ENCODE measurements around the gene RUNX1. TPM values are rescaled to one million over a fixed set of nuclear protein-coding genes. Genes with fewer than 3 reads are reported as not detected.
A peak's percentile ranks its signal among the peaks of the same experiment; 100 is the strongest.

Gene RUNX1
- total RNA-seq, 1 experiment from 2014 or later: 55.2 TPM

- Histone ChIP-seq H3K4me3 (ENCODE audit: low read length) (no peak overlapping the region), H3K4me1 (ENCODE audit: insufficient read depth, low read length) (peaks cover 83% of the 10 kb centered on the region), H4K20me1 (ENCODE audit: low read length) (no peaks in the 10 kb centered on the region), H3F3A (ENCODE audit: low read length, unreplicated experiment) (peaks cover 10% of the 10 kb centered on the region), H3K27me3 (ENCODE audit: low read length) (no peaks in the 10 kb centered on the region), H3K9ac (ENCODE audit: low read length) (no peak overlapping the region), H3K27ac (ENCODE audit: low read length) (peak overlapping the region; percentile 99), H3K36me3 (ENCODE audit: low read depth, low read length) (peaks cover 52% of the 10 kb centered on the region), H3K9me3 (ENCODE audit: low read length) (no peaks in the 10 kb centered on the region), H3K79me2 (ENCODE audit: low read length) (peaks cover 48% of the 10 kb centered on the region), H2AFZ (ENCODE audit: low read length) (no peak overlapping the region), H3K4me2 (ENCODE audit: low read length) (no peak overlapping the region), H3K9me2 (replicated peaks; ENCODE audit: low read length) (no peaks in the 10 kb centered on the region)
- ChIA-PET CTCF (no interaction called here), POLR2A (ENCODE audit: unreplicated experiment) (no interaction called here)
- intact Hi-C loops (cut with micrococcal nuclease): no loop called here
- DNase-seq (no peak), ATAC-seq (no peak)
- BruUV-seq (replicated peaks): no TSS peak
- no peak for TF ChIP-seq EZH2 (IDR thresholded peaks at IDR 0.05; ENCODE audit: low read length, unreplicated experiment)
- TF ChIP-seq CTCF (conservative IDR thresholded peaks at IDR 0.05; ENCODE audit: low read depth, low read length): no peak
- TF ChIP-seq EZH2phosphoT487 (IDR thresholded peaks at IDR 0.05; ENCODE audit: borderline replicate concordance, low read length): no peak
Measured at GRCh38 chr21:34809822-34810221, 239.3 kb downstream of the RUNX1 start.

DNA sequence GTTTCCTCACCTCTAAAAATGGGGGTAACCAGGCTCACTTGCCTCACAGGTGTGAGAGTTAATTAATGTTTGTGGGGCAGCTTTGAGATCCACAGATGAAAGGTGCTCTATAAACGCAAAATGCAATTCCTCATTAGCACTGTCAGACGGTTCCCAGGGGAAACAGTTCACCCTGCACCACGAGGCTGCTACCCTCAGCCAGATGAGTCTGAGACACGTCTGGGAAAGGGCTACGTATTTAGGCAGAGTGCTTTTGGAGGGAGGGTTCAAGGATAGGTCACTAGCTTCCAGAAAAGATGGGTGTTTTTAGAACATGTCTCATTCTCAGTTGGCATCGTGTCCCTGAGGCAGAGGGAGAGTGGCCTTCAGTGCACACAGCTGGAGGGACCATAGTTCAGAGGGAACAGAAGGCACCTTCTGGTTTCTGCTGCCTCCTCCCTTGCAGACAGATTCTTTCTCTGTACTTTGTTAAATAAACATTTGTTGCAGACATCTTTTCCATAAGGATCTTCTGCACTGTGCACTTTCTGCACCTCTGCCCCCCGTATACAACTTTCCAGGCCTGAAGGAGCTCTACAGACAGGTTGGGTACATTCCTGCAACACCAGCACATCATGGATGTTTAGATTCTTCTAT is 240.4 kb downstream of the RUNX1 start:
- Histone ChIP-seq H3K9me2 (replicated peaks; ENCODE audit: low read length) (no peaks in the 10 kb centered on the region), H3K79me2 (ENCODE audit: low read length) (peaks cover 59% of the 10 kb centered on the region), H3K4me1 (ENCODE audit: insufficient read depth, low read length) (peaks cover 71% of the 10 kb centered on the region), H4K20me1 (ENCODE audit: low read length) (no peaks in the 10 kb centered on the region), H3F3A (ENCODE audit: low read length, unreplicated experiment) (peaks cover 10% of the 10 kb centered on the region), H3K9ac (ENCODE audit: low read length) (peak overlapping the region; percentile 90), H3K4me2 (ENCODE audit: low read length) (peak overlapping the region; percentile 76), H2AFZ (ENCODE audit: low read length) (no peak overlapping the region), H3K9me3 (ENCODE audit: low read length) (no peaks in the 10 kb centered on the region), H3K27me3 (ENCODE audit: low read length) (no peaks in the 10 kb centered on the region), H3K36me3 (ENCODE audit: low read depth, low read length) (peaks cover 50% of the 10 kb centered on the region), H3K27ac (ENCODE audit: low read length) (peak overlapping the region; percentile 99), H3K4me3 (ENCODE audit: low read length) (no peak overlapping the region)
- TF ChIP-seq EZH2 (IDR thresholded peaks at IDR 0.05; ENCODE audit: low read length, unreplicated experiment): no peak
- TF ChIP-seq CTCF (conservative IDR thresholded peaks at IDR 0.05; ENCODE audit: low read depth, low read length): no peak
- no TSS peak for BruUV-seq (replicated peaks)
- intact Hi-C loops (cut with micrococcal nuclease): no loop called here
- CTCF ChIA-PET: interaction anchor here (0.9 to 1.3 kb wide), 2 partner anchors 63 to 592 kb away, joined by 3 to 11 read pairs; no protein-coding TSS in a partner anchor
- peak; percentile 2; the same call in 1 of the 2 replicates for ATAC-seq
- POLR2A ChIA-PET (ENCODE audit: unreplicated experiment): interaction anchor here (0.6 to 1.4 kb wide), 4 partner anchors 13 to 80 kb away, joined by 3 to 4 read pairs (median 3); no protein-coding TSS in a partner anchor
- DNase-seq: no peak
